Measurements from ENCODE around the gene TEN1. TPM values are rescaled to one million over a fixed set of nuclear protein-coding genes. Genes with fewer than 3 reads are reported as not detected.

The TEN1 gene
- total and polyA plus RNA-seq, 4 donors: 12.0 to 30.0 (median 16.5) TPM

GRCh38 chr17:75937652-75938051, 41.4 kb upstream of the TEN1 start:
- Histone ChIP-seq H3K36me3 (ENCODE audit: control insufficient read depth in 4 of 4, insufficient read depth in 3 of 4, low read depth in 1 of 4, low read length in 3 of 4) (peaks cover 0 to 2% (median 0%) of the 10 kb centered on the region in 4 donors), H3K9ac (ENCODE audit: low read depth in 1 of 2, low read length in 2 of 2) (no peak overlapping the region), H3K27ac (ENCODE audit: low read depth in 1 of 2, low read length in 2 of 2) (no peak overlapping the region), H3K4me3 (ENCODE audit: low read depth in 1 of 3, low read length in 3 of 3) (no peak overlapping the region), H3K27me3 (ENCODE audit: control insufficient read depth in 4 of 4, insufficient read depth in 4 of 4, low read length in 3 of 4) (no peaks in the 10 kb centered on the region), H3K9me3 (ENCODE audit: control insufficient read depth in 4 of 4, low read length in 3 of 4) (no peaks in the 10 kb centered on the region), H3K4me1 (ENCODE audit: control insufficient read depth in 4 of 4, insufficient read depth in 4 of 4, low read length in 3 of 4) (peaks cover 0 to 15% (median 9%) of the 10 kb centered on the region in 4 donors)
- no peak for TF ChIP-seq TAF1 (conservative IDR thresholded peaks at IDR 0.05)
- no peak for TF ChIP-seq ZBTB33 (IDR thresholded peaks at IDR 0.05)
- no peak for TF ChIP-seq ATF3 (IDR thresholded peaks at IDR 0.05)
- no peak for TF ChIP-seq HNF4A (conservative IDR thresholded peaks at IDR 0.05)
- TF ChIP-seq SP1 (IDR thresholded peaks at IDR 0.05): no peak
- TF ChIP-seq FOXA2 (IDR thresholded peaks at IDR 0.05): no peak
- TF ChIP-seq REST (IDR thresholded peaks at IDR 0.05): no peak
- no peak for TF ChIP-seq CTCF (IDR thresholded peaks at IDR 0.05; ENCODE audit: low read depth, low read length, missing input control)
- 91% methylated on average over 13 of the region's 13 CpGs for WGBS
- no peak for DNase-seq (ENCODE audit: low spot score)

DNA sequence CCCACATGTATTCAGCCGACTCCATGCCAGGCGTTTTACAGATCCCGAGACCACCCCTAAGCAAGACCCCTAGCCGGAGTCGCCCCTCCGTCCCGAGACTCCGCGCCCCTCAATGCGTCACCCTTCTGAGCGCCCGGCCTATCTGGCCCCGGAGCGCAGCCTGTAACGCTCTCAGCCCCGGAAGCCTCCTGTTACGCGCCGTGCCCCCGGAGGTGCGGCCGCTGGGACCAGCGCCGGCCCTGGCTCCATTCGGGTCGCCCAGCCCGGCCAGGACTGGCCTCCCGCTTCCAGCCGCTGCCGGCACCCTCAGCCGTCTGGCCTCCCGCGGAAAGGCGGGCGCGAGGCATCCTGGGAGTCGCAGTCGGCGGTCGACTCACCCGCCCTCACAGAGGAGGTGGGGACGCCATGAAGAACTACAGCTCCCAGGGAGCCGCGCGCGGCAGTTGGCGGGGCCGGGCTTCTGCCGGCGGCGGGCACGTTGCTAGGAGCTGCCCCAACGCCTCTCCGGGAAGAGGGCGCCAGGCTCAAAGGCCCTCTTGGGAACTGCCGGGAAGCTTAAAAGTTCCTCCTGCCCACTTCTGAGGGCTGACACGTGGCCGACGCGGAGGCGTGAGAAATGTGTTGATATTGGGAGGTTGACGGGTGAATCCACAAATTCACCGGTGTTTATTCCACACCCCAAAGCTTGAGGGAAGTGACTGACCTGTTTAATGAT, 38.2 kb upstream of the TEN1 start, which contains the start of gene FBF1:
FBF1 (minus strand) TSS at position 316 of the 715 bp plus-strand sequence. CDS start 2,893 bp downstream, outside the sequence.
- no peaks in the 10 kb centered on the region for H3K9me3 ChIP-seq (ENCODE audit: control insufficient read depth in 4 of 4, low read length in 3 of 4)
- peaks cover 0 to 17% (median 9%) of the 10 kb centered on the region in 4 donors for H3K4me1 ChIP-seq (ENCODE audit: control insufficient read depth in 4 of 4, insufficient read depth in 4 of 4, low read length in 3 of 4)
- peak; percentile 92 for DNase-seq (ENCODE audit: low spot score)
- H3K9ac ChIP-seq (ENCODE audit: low read depth in 1 of 2, low read length in 2 of 2): peak within 1 kb of the TSS in 1 of 2 donors; percentile 72
- H3K27ac ChIP-seq (ENCODE audit: low read depth in 1 of 2, low read length in 2 of 2): peak within 1 kb of the TSS; percentile 70 to 82
- WGBS: under 1% methylated on average over 63 of the region's 63 CpGs
- no peaks in the 10 kb centered on the region for H3K27me3 ChIP-seq (ENCODE audit: control insufficient read depth in 4 of 4, insufficient read depth in 4 of 4, low read length in 3 of 4)
- H3K4me3 ChIP-seq (ENCODE audit: low read depth in 1 of 3, low read length in 3 of 3): peak within 1 kb of the TSS; percentile 57 to 70 (median 63)
- H3K36me3 ChIP-seq (ENCODE audit: control insufficient read depth in 4 of 4, insufficient read depth in 3 of 4, low read depth in 1 of 4, low read length in 3 of 4): peaks cover under 1 to 18% (median 12%) of the 10 kb centered on the region in 4 donors
- TF ChIP-seq TAF1 (conservative IDR thresholded peaks at IDR 0.05) (no peak), YY1 (IDR thresholded peaks at IDR 0.05) (peak; percentile 88), RAD21 (IDR thresholded peaks at IDR 0.05) (peak in 1 of 2 donors; percentile 59), RXRA (IDR thresholded peaks at IDR 0.05) (peak; percentile 5 to 44), ZBTB33 (IDR thresholded peaks at IDR 0.05) (no peak), GABPA (IDR thresholded peaks at IDR 0.05 in 1 of 2, conservative IDR thresholded peaks at IDR 0.05 in 1 of 2) (peak in 1 of 2 donors; percentile 66), SP1 (IDR thresholded peaks at IDR 0.05) (peak; percentile 60), EGR1 (IDR thresholded peaks at IDR 0.05; ENCODE audit: low read depth in 2 of 2) (peak in 1 of 2 donors; percentile 21), FOXA1 (IDR thresholded peaks at IDR 0.05) (no peak), HNF4A (conservative IDR thresholded peaks at IDR 0.05) (peak; percentile 24 to 50), CTCF (IDR thresholded peaks at IDR 0.05; ENCODE audit: low read depth, low read length, missing input control) (peak; percentile 6), NR2F2 (IDR thresholded peaks at IDR 0.05) (no peak)

All from liver (tissue), 9 donors.